K562 (cell line): ENCODE data around the gene SND1. TPM values are rescaled to one million over a fixed set of nuclear protein-coding genes. Genes with fewer than 3 reads are reported as not detected.

Experiments used
- ATAC-seq: fragments of 200-7000 bp; cut with Tn5 transposase; 3 replicates; pipeline ENCODE4 v1.9.1; 2020; ENCODE audit warnings: moderate library complexity
- BruUV-seq: library from RNA; stranded (reverse); fragments of 400-500 nt; replicated peaks from 2 replicates; lab custom pipeline; 2021; lab: Mats Ljungman, UMichigan
- CTCF ChIA-PET: fragments of 300-600 bp; formaldehyde crosslinking; extraction: SDS; loops from one replicate; lab custom pipeline; 2021; ENCODE audit warnings: low intra/inter-chr PET ratio; lab: Yijun Ruan, JAX
- POLR2A ChIA-PET: fragments of 300-600, 350-650 bp; sonication (Branson Sonifier 250); formaldehyde crosslinking; extraction: SDS; loops from one replicate; lab custom pipeline; 2021; ENCODE audit warnings: antibody characterized with exemption, inconsistent platforms; lab: Yijun Ruan, JAX
- DNase-seq, 4 experiments: peaks; one replicate each; pipeline versions ENCODE4 v3.0.0 to v3.0.0-alpha.2; 2011 to 2018; ENCODE audit warnings: low spot score in 3 of 4, mixed read lengths in 3 of 4; ENCODE audit errors: extremely low read depth in 1 of 4
- FAIRE-seq: peaks from 2 replicates; lab custom pipeline; 2011; peaks lifted over from hg19 to GRCh38; lab: Jason Lieb, UNC
- H2AFZ ChIP-seq: 2 replicates; pipeline ENCODE4 v1.6.0; 2011; ENCODE audit warnings: low read depth, low read length, control low read depth, inconsistent platforms
- H3K27ac ChIP-seq: fragments of 200-600 bp; 3 replicates; pipeline ENCODE4 v1.8.0; 2011; ENCODE audit warnings: low read depth, mild to moderate bottlenecking, control low read depth, inconsistent platforms, low read length, moderate library complexity, mixed read lengths; ENCODE audit errors: extremely low read depth
- H3K27me3 ChIP-seq, 2 experiments: fragments of 300-600 bp in 1 of 2; 2 replicates in 1 of 2; 3 replicates in 1 of 2; pipeline versions ENCODE4 v1.6.0 to v1.8.0; 2011; ENCODE audit warnings: inconsistent platforms in 2 of 2, low read length in 2 of 2, mild to moderate bottlenecking in 1 of 2, mixed read lengths in 1 of 2, moderate library complexity in 1 of 2; ENCODE audit not compliant: control insufficient read depth in 2 of 2, insufficient read depth in 2 of 2
- H3K36me3 ChIP-seq: fragments of 300-600 bp; 3 replicates; pipeline ENCODE4 v1.8.0; 2011; ENCODE audit warnings: mild to moderate bottlenecking, low read length, inconsistent platforms; ENCODE audit not compliant: control insufficient read depth, insufficient read depth
- H3K4me1 ChIP-seq, 2 experiments: fragments of 200-600 bp in 1 of 2; replicated peaks in 1 of 2; 2 replicates in 1 of 2; 3 replicates in 1 of 2; pipeline versions ENCODE4 v1.5.1 to v1.8.0; 2011; ENCODE audit warnings: inconsistent platforms in 2 of 2, low read length in 2 of 2, mild to moderate bottlenecking in 1 of 2, mixed read lengths in 1 of 2, moderate library complexity in 1 of 2; ENCODE audit not compliant: control insufficient read depth in 2 of 2, insufficient read depth in 2 of 2
- H3K4me2 ChIP-seq: 2 replicates; pipeline ENCODE4 v1.6.1; 2011; ENCODE audit warnings: low read length, control low read depth, inconsistent platforms, mixed read lengths; ENCODE audit not compliant: insufficient read depth
- H3K4me3 ChIP-seq: fragments of 200-600 bp; sonication (generic), shearing (Covaris generic); 2 replicates; pipeline ENCODE4 v1.5.1; 2016; ENCODE audit warnings: control low read depth, inconsistent platforms
- H3K79me2 ChIP-seq: fragments of 200-600 bp; 3 replicates; pipeline ENCODE4 v1.8.0; 2011; ENCODE audit warnings: low read length, inconsistent platforms; ENCODE audit not compliant: control insufficient read depth, insufficient read depth
- H3K9ac ChIP-seq, 2 experiments: 2 replicates each; pipeline versions ENCODE4 v1.6.0 to v1.6.1; 2011; ENCODE audit warnings: low read depth in 2 of 2, low read length in 2 of 2, control low read depth in 1 of 2, inconsistent platforms in 1 of 2, mild to moderate bottlenecking in 1 of 2, mixed read lengths in 1 of 2; ENCODE audit not compliant: insufficient read depth in 1 of 2
- H3K9me1 ChIP-seq: one replicate; pipeline ENCODE4 v1.6.0; 2011; ENCODE audit warnings: inconsistent platforms, mild to moderate bottlenecking, low read length, moderate library complexity; ENCODE audit not compliant: control insufficient read depth, insufficient read depth
- H3K9me3 ChIP-seq: replicated peaks from 2 replicates; pipeline ENCODE4 v1.5.1; 2011; ENCODE audit warnings: low read depth, low read length, inconsistent platforms; ENCODE audit not compliant: control insufficient read depth, insufficient read depth
- H4K20me1 ChIP-seq: replicated peaks from 2 replicates; pipeline ENCODE4 v1.6.1; 2011; ENCODE audit warnings: low read length, inconsistent platforms, mixed read lengths; ENCODE audit not compliant: control insufficient read depth, insufficient read depth
- BMI1 ChIP-seq: fragments of 150-350 bp; IDR thresholded peaks from 2 replicates; pipeline ENCODE4 v1.6.1; 2014; ENCODE audit warnings: low read length
- FOXM1 ChIP-seq, 2 experiments: fragments of 450-650 bp in 1 of 2; sonication (generic) in 1 of 2; formaldehyde crosslinking in 1 of 2; IDR thresholded peaks; 2 replicates each; pipeline versions ENCODE4 v1.6.1 to v1.9.0; 2017 to 2022; ENCODE audit warnings: low read depth in 2 of 2, mild to moderate bottlenecking in 2 of 2, missing genetic modification reagents in 1 of 2, moderate library complexity in 1 of 2
- KAT7 ChIP-seq: sonication (generic); formaldehyde crosslinking; IDR thresholded peaks from 2 replicates; pipeline ENCODE4 v1.8.0; 2022; ENCODE audit warnings: missing genetic modification reagents, mild to moderate bottlenecking, borderline replicate concordance
- KDM2B ChIP-seq: fragments of 250-450 bp; sonication (Bioruptor Pico); IDR thresholded peaks from 2 replicates; pipeline ENCODE4 v1.8.0; 2021; ENCODE audit warnings: mild to moderate bottlenecking, moderate library complexity
- MYC ChIP-seq, 2 experiments: fragments of 250-450 bp in 1 of 2; sonication (Bioruptor Pico) in 1 of 2; IDR thresholded peaks; 2 replicates each; pipeline versions ENCODE4 v1.5.1 to v1.6.1; 2012 to 2021; ENCODE audit warnings: low read depth in 2 of 2, borderline replicate concordance in 1 of 2, improper control_type of control experiment in 1 of 2, low read length in 1 of 2, mild to moderate bottlenecking in 1 of 2, moderate library complexity in 1 of 2
- PHF21A ChIP-seq: fragments of 450-650 bp; IDR thresholded peaks from 2 replicates; pipeline ENCODE4 v1.6.1; 2017; ENCODE audit warnings: low read depth, borderline replicate concordance
- POLR2AphosphoS2 ChIP-seq: IDR thresholded peaks from 2 replicates; pipeline ENCODE4 v1.6.1; 2012; ENCODE audit warnings: low read length, improper control_type of control experiment
- PRMT5 ChIP-seq: sonication (generic); formaldehyde crosslinking; IDR thresholded peaks from 2 replicates; pipeline ENCODE4 v1.5.0; 2020; ENCODE audit warnings: missing genetic modification reagents
- SAP30 ChIP-seq: fragments of 200-600 bp; sonication (generic); IDR thresholded peaks from 2 replicates; pipeline ENCODE4 v1.6.1; 2012; ENCODE audit warnings: borderline replicate concordance, low read depth, mild to moderate bottlenecking, moderate library complexity, low read length, control low read depth, inconsistent platforms; ENCODE audit not compliant: insufficient read depth, poor library complexity, severe bottlenecking
- YY1 ChIP-seq, 3 experiments: IDR thresholded peaks; 2 replicates each; pipeline ENCODE4 v1.6.1; 2011; ENCODE audit warnings: low read length in 2 of 3, mild to moderate bottlenecking in 2 of 3, moderate library complexity in 2 of 3, borderline replicate concordance in 1 of 3, control low read depth in 1 of 3, low read depth in 1 of 3; ENCODE audit not compliant: insufficient read depth in 3 of 3, insufficient replicate concordance in 2 of 3, control insufficient read depth in 1 of 3, insufficient read length in 1 of 3; ENCODE audit errors: extremely low read depth in 1 of 3
- ZNF589 ChIP-seq: fragments of 200-800 bp; sonication (Bioruptor generic); IDR thresholded peaks from 2 replicates; pipeline ENCODE4 v1.6.1; 2016; ENCODE audit warnings: low read depth, missing genetic modification characterization, missing compliant biosample characterization
- ZNF780A ChIP-seq: fragments of 250-450 bp; sonication (Bioruptor Pico); IDR thresholded peaks from 2 replicates; pipeline ENCODE4 v1.5.0; 2021; ENCODE audit warnings: mild to moderate bottlenecking
- ZSCAN32 ChIP-seq: fragments of 450-650 bp; formaldehyde crosslinking; IDR thresholded peaks from 2 replicates; pipeline ENCODE4 v1.4.0; 2020; ENCODE audit warnings: mild to moderate bottlenecking, moderate library complexity
- WGBS: fragments of 100-300 bp; shearing (Covaris generic); methylation state at CpG from one replicate; pipeline ENCODE4 v1.1.6; 2016; ENCODE audit warnings: low coverage, mixed read lengths; ENCODE audit not compliant: insufficient coverage; ENCODE audit errors: missing lambda C conversion rate; 5-methylcytosine and 5-hydroxymethylcytosine counted together
- in situ Hi-C: fragments of 300-500 bp; cut with MboI; formaldehyde crosslinking; loops from 4 replicates; pipeline ENCODE4 v1.15.0; 2018; ENCODE audit warnings: inconsistent platforms, mixed read lengths
- intact Hi-C: fragments of 100-400 bp; cut with micrococcal nuclease; formaldehyde crosslinking; loops from 2 replicates; pipeline ENCODE4 v1.14.2; 2022
- polyA plus RNA-seq, 8 experiments: library from polyadenylated mRNA; depleted of rRNA in 4 of 8; stranded (reverse) in 5 of 8; unstranded in 3 of 8; fragments of >200 nt; fragmentation: Nextera tagmentation in 2 of 8; fragmentation: Illumina TruSeq in 1 of 8; extraction: Ambion mirVana in 2 of 8; extraction: Trizol in 1 of 8; gene quantifications; 2 replicates each; pipeline versions ENCODE4 v1.2.1 to v1.2.3, GENCODE V29; 2011 to 2014; ENCODE audit warnings: inconsistent platforms in 1 of 8, missing spikeins in 1 of 8
- total RNA-seq, 7 experiments: library from RNA; depleted of rRNA in 6 of 7; stranded (reverse); fragments of >200 nt in 6 of 7; fragmentation: Illumina TruSeq in 2 of 7; extraction: Trizol in 2 of 7; gene quantifications; 2 replicates each; pipeline versions ENCODE4 v1.2.1 to v1.2.3, GENCODE V29; 2011 to 2021; ENCODE audit warnings: low replicate concordance in 1 of 7
- TF ChIP-seq, protein P1 (sequence below): sonication (generic); formaldehyde crosslinking; IDR thresholded peaks from 2 replicates; pipeline ENCODE4 v1.8.0; 2022; ENCODE audit warnings: missing genetic modification reagents, mild to moderate bottlenecking, borderline replicate concordance
- TF ChIP-seq, protein P2 (sequence below): fragments of 150-350 bp; conservative IDR thresholded peaks from 2 replicates; pipeline ENCODE4 v1.6.1; 2014; ENCODE audit warnings: low read length

SND1 gene
- total and polyA plus RNA-seq, 9 of the 15 experiments (the other 6 are each of a cell fraction or from before 2014, with no cell fraction given), result 46.5 to 307 (median 191) TPM

DNA sequence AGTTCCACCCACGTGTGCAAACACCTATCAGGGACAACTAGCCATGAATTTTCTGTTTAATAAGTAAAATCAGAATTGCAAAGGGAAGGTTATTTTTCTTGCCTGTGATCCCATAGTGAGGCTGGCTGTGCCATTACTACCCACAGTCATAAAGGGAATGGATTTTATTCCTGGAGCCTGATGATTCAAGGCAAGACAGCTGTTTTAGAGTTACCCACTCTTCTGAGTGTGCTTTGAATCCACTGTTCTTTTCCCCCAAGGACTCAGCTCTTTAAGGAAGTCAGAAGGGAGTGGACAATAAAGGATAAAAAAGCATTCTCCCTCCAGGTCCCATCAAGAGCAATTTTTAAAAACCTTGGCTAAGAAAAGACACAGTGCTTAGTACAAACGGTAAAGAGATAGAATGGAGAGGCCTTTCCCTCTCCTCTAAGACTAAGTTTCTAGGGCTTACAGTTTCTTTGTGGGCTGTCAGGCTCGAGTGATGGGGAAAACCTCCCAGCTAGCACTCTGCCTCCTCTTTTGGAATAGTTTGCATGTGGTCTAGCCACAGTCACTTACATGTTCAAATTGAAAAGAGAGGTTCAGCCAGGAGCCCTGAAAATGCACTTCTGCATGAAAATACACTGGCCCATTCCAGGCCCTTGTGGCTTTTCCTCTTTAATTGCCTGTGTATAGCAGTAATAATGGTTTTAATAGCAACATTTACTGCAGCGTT, 384.4 kb downstream of the SND1 start (continued):
- no peak for TF ChIP-seq ZNF589 (CRISPR knock-in tag)
- TF ChIP-seq ZNF780A (CRISPR knock-in tag), result no peak
- no peak for TF ChIP-seq KDM2B
- TF ChIP-seq FOXM1 (IDR thresholded peaks at IDR 0.05; ENCODE audit: low read depth), result no peak
- TF ChIP-seq FOXM1 (CRISPR knock-in tag; IDR thresholded peaks at IDR 0.05; ENCODE audit: low read depth), result no peak
- no peak for TF ChIP-seq PRMT5 (CRISPR knock-in tag)

DNA sequence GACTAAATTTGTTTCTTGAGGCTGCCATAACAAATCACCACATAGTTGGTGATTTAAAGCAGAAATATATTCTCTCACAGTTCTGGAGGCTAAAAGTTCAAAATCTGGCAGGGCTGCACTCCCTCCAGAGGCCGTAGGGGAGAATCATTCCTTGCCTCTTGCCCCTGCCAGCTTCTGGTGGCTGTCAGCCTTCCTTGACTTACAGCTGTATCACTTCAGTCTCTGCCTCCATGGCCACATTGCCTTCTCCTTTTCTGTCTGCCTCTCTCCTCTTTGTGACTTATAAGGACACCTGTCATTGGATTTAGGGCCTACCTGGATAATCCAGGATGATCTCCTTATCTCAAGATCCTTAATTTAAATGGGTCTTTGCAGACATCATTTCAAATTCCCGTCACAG, 385.1 kb downstream of the SND1 start:
- FAIRE-seq, result no peak
- CTCF ChIA-PET, result interaction anchor here (0.8 to 2.0 kb wide), 2 partner anchors 173 to 175 kb away, joined by 3 to 9 read pairs; no protein-coding TSS in a partner anchor
- no peak overlapping the region for H3K27ac ChIP-seq
- no peak overlapping the region for H3K9ac ChIP-seq
- no peaks in the 10 kb centered on the region for H3K27me3 ChIP-seq
- DNase-seq, result no peak
- H3K4me3 ChIP-seq, result no peak overlapping the region
- intact Hi-C loops, result loop anchor here (5.0 kb wide), 1 partner anchor 330 kb away; no protein-coding TSS in a partner anchor
- peaks cover 19% of the 10 kb centered on the region; the same call in 2 of the 3 replicates for H3K36me3 ChIP-seq
- WGBS, result 73% methylated on average over 2 of the region's 2 CpGs
- in situ Hi-C loops, result no loop called here
- no TSS peak for BruUV-seq
- POLR2A ChIA-PET, result no interaction called here
- H3K4me1 ChIP-seq, result peaks cover 0 to 7% of the 10 kb centered on the region in 2 experiments; a peak in 1 of 5 replicates
- peaks cover 30% of the 10 kb centered on the region for H4K20me1 ChIP-seq
- TF ChIP-seq, protein P1, sequence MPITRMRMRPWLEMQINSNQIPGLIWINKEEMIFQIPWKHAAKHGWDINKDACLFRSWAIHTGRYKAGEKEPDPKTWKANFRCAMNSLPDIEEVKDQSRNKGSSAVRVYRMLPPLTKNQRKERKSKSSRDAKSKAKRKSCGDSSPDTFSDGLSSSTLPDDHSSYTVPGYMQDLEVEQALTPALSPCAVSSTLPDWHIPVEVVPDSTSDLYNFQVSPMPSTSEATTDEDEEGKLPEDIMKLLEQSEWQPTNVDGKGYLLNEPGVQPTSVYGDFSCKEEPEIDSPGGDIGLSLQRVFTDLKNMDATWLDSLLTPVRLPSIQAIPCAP (CRISPR knock-in tag), result no peak
- TF ChIP-seq PHF21A (no peak), KAT7 (no peak), SAP30 (no peak), BMI1 (no peak), POLR2AphosphoS2 (no peak), ZSCAN32 (CRISPR knock-in tag) (no peak), MYC (IDR thresholded peaks at IDR 0.05; ENCODE audit: low read depth, low read length) (no peak), MYC (CRISPR knock-in tag; IDR thresholded peaks at IDR 0.05; ENCODE audit: borderline replicate concordance, low read depth) (no peak), YY1 (IDR thresholded peaks at IDR 0.05; ENCODE audit: borderline replicate concordance in 1 of 3, control insufficient read depth in 1 of 3, extremely low read depth in 1 of 3, insufficient read depth in 3 of 3, insufficient read length in 1 of 3, insufficient replicate concordance in 2 of 3, low read depth in 1 of 3, low read length in 2 of 3) (no peak)
- TF ChIP-seq, protein P2, sequence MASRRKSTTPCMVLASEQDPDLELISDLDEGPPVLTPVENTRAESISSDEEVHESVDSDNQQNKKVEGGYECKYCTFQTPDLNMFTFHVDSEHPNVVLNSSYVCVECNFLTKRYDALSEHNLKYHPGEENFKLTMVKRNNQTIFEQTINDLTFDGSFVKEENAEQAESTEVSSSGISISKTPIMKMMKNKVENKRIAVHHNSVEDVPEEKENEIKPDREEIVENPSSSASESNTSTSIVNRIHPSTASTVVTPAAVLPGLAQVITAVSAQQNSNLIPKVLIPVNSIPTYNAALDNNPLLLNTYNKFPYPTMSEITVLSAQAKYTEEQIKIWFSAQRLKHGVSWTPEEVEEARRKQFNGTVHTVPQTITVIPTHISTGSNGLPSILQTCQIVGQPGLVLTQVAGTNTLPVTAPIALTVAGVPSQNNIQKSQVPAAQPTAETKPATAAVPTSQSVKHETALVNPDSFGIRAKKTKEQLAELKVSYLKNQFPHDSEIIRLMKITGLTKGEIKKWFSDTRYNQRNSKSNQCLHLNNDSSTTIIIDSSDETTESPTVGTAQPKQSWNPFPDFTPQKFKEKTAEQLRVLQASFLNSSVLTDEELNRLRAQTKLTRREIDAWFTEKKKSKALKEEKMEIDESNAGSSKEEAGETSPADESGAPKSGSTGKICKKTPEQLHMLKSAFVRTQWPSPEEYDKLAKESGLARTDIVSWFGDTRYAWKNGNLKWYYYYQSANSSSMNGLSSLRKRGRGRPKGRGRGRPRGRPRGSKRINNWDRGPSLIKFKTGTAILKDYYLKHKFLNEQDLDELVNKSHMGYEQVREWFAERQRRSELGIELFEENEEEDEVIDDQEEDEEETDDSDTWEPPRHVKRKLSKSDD, result no peak
- H3K79me2 ChIP-seq, result no peaks in the 10 kb centered on the region
- H2AFZ ChIP-seq, result no peak overlapping the region
- H3K9me3 ChIP-seq, result no peaks in the 10 kb centered on the region
- H3K4me2 ChIP-seq, result no peak overlapping the region
- H3K9me1 ChIP-seq, result no peaks in the 10 kb centered on the region
- ATAC-seq, result no peak
